ENCODE results near the gene NCKAP5. TPM values are rescaled to one million over a fixed set of nuclear protein-coding genes. Genes with fewer than 3 reads are reported as not detected.
"Not testable (repeated sequence)": the region's sequence is repeated elsewhere in the genome, so short reads cannot be mapped to it uniquely, and the experiment has no call there.

NCKAP5 gene
- total RNA-seq, 1 donor from 2014 or later = 7.4 TPM

- H3K4me1 Mint-ChIP-seq (ENCODE audit: unreplicated experiment) = not testable (repeated sequence)
- DNase-seq (ENCODE audit: low spot score) = peak; percentile 9
These were observed 48.6 kb downstream of the NCKAP5 start for GRCh38 chr2:133519677-133520076.

GRCh38 chr2:133518700-133519344, 49.4 kb downstream of the NCKAP5 start:
- Mint-ChIP-seq H3K9me3 (ENCODE audit: unreplicated experiment) (no peaks in the 10 kb centered on the region), H3K4me1 (ENCODE audit: unreplicated experiment) (no peaks in the 10 kb centered on the region), H3K36me3 (ENCODE audit: low read depth, unreplicated experiment) (no peaks in the 10 kb centered on the region), H3K27me3 (ENCODE audit: unreplicated experiment) (peaks cover 1% of the 10 kb centered on the region), H3K27ac (ENCODE audit: unreplicated experiment) (no peak overlapping the region), H3K4me3 (ENCODE audit: unreplicated experiment) (no peak overlapping the region)
- TF ChIP-seq CTCF (IDR thresholded peaks at IDR 0.05; ENCODE audit: unreplicated experiment) = no peak
- no peak for DNase-seq (ENCODE audit: low spot score)

More at GRCh38 chr2:133519677-133520076, 48.6 kb downstream of the NCKAP5 start:
- not testable (repeated sequence) for H3K27me3 Mint-ChIP-seq (ENCODE audit: unreplicated experiment); H3K9me3 Mint-ChIP-seq (ENCODE audit: unreplicated experiment); H3K4me3 Mint-ChIP-seq (ENCODE audit: unreplicated experiment); H3K36me3 Mint-ChIP-seq (ENCODE audit: low read depth, unreplicated experiment); H3K27ac Mint-ChIP-seq (ENCODE audit: unreplicated experiment)
- TF ChIP-seq CTCF (IDR thresholded peaks at IDR 0.05; ENCODE audit: unreplicated experiment) = peak; percentile 40

GRCh38 chr2:133517876-133518275, 50.4 kb downstream of the NCKAP5 start:
- no peak for TF ChIP-seq CTCF (IDR thresholded peaks at IDR 0.05; ENCODE audit: unreplicated experiment)
- DNase-seq (ENCODE audit: low spot score) = no peak
- Mint-ChIP-seq H3K4me3 (ENCODE audit: unreplicated experiment) (no peak overlapping the region), H3K9me3 (ENCODE audit: unreplicated experiment) (no peaks in the 10 kb centered on the region), H3K4me1 (ENCODE audit: unreplicated experiment) (no peaks in the 10 kb centered on the region), H3K27me3 (ENCODE audit: unreplicated experiment) (peaks cover 1% of the 10 kb centered on the region), H3K27ac (ENCODE audit: unreplicated experiment) (no peak overlapping the region), H3K36me3 (ENCODE audit: low read depth, unreplicated experiment) (no peaks in the 10 kb centered on the region)

GRCh38 chr2:133516405-133517026, 51.7 kb downstream of the NCKAP5 start:
- Mint-ChIP-seq H3K9me3 (ENCODE audit: unreplicated experiment) (no peaks in the 10 kb centered on the region), H3K4me3 (ENCODE audit: unreplicated experiment) (no peak overlapping the region), H3K27me3 (ENCODE audit: unreplicated experiment) (peaks cover 1% of the 10 kb centered on the region), H3K36me3 (ENCODE audit: low read depth, unreplicated experiment) (no peaks in the 10 kb centered on the region), H3K4me1 (ENCODE audit: unreplicated experiment) (no peaks in the 10 kb centered on the region), H3K27ac (ENCODE audit: unreplicated experiment) (no peak overlapping the region)
- TF ChIP-seq CTCF (IDR thresholded peaks at IDR 0.05; ENCODE audit: unreplicated experiment) = no peak
- DNase-seq (ENCODE audit: low spot score) = no peak

GRCh38 chr2:133515271-133515670, 53.0 kb downstream of the NCKAP5 start:
- no peak for DNase-seq (ENCODE audit: low spot score)
- Mint-ChIP-seq H3K36me3 (ENCODE audit: low read depth, unreplicated experiment) (no peaks in the 10 kb centered on the region), H3K4me1 (ENCODE audit: unreplicated experiment) (no peaks in the 10 kb centered on the region), H3K27me3 (ENCODE audit: unreplicated experiment) (peaks cover 1% of the 10 kb centered on the region), H3K4me3 (ENCODE audit: unreplicated experiment) (no peak overlapping the region), H3K9me3 (ENCODE audit: unreplicated experiment) (no peaks in the 10 kb centered on the region), H3K27ac (ENCODE audit: unreplicated experiment) (no peak overlapping the region)
- no peak for TF ChIP-seq CTCF (IDR thresholded peaks at IDR 0.05; ENCODE audit: unreplicated experiment)
